Subcutaneous abdominal adipose tissue (tissue), 5 donors: ENCODE data around the gene LIN7B.
"Not testable (repeated sequence)": the region's sequence is repeated elsewhere in the genome, so short reads cannot be mapped to it uniquely, and the experiment has no call there.

Source experiments
- H3K27ac ChIP-seq: one replicate; pipeline ENCODE4 v1.7.0; 2013; ENCODE audit warnings: low read depth, mild to moderate bottlenecking, inconsistent platforms, low read length, moderate library complexity
- H3K27me3 ChIP-seq, 5 donors: one replicate each; pipeline ENCODE4 v1.7.0; 2013; ENCODE audit warnings: low read length in 5 of 5, inconsistent platforms in 1 of 5; ENCODE audit not compliant: control insufficient read depth in 5 of 5, insufficient read depth in 4 of 5
- H3K36me3 ChIP-seq, 5 donors: one replicate each; pipeline ENCODE4 v1.7.0; 2013; ENCODE audit warnings: low read length in 5 of 5; ENCODE audit not compliant: control insufficient read depth in 5 of 5, insufficient read depth in 5 of 5
- H3K4me1 ChIP-seq, 5 donors: one replicate each; pipeline ENCODE4 v1.7.0; 2013; ENCODE audit warnings: low read length in 5 of 5, mild to moderate bottlenecking in 3 of 5, moderate library complexity in 1 of 5; ENCODE audit not compliant: control insufficient read depth in 5 of 5, insufficient read depth in 5 of 5
- H3K4me3 ChIP-seq, 5 donors: one replicate each; pipeline ENCODE4 v1.7.0; 2013; ENCODE audit warnings: low read length in 5 of 5, low read depth in 1 of 5
- H3K9ac ChIP-seq, 5 donors: one replicate each; pipeline ENCODE4 v1.7.0; 2013; ENCODE audit warnings: low read length in 5 of 5, mild to moderate bottlenecking in 4 of 5, moderate library complexity in 3 of 5
- H3K9me3 ChIP-seq, 5 donors: one replicate each; pipeline ENCODE4 v1.7.0; 2013; ENCODE audit warnings: low read length in 5 of 5; ENCODE audit not compliant: control insufficient read depth in 5 of 5
- donor health status: healthy.
- donor health status: healthy.
- donor health status: healthy.
- donor health status: healthy.
- donor health status: healthy.

The LIN7B gene

DNA sequence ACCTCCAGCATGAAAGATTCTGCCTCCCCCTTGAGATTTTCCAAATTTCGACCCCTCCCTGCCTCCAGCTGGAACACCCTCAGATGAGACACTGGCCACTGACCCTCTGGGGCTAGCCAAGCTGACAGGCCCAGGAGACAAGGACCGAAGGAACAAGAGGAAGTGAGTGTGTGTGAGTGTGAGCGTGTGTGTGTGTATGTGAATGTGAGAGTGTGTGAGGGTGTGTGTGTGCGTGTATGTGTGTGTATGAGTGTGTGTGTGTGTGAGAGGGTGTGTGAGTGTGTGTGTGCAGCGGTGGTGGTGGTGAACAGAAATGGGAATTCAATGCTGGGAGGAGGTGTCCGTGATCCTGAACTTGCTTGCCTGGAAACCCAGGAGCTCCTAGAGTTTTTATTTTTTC lies 27.2 kb downstream of the LIN7B start:
- Histone ChIP-seq H3K9ac (no peak overlapping the region), H3K27ac (no peak overlapping the region), H3K9me3 (no peaks in the 10 kb centered on the region)

DNA sequence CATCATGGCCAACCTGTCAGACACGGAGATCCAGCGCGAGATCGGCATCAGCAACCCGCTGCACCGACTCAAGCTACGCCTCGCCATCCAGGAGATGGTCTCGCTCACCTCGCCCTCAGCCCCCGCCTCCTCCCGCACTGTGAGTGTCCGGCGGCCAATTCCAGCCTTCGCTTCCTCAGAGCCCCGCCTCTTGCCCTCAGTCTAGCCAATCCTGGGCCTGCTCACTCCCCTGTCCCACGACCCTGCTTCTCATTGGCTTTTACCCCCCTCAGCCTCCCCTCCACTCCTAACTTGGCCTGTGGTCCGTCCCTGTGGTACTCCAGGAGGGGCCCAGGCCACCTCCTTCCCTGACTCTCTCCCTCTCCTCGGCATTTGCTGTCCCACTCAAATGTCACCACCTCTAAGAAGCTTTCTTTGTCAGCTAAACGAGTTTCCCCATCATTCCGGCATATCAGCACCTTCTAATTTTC lies 28.7 kb downstream of the LIN7B start:
- H3K9ac ChIP-seq: peak overlapping the region in 1 of 5 donors; percentile 37
- H3K36me3 ChIP-seq: no peaks in the 10 kb centered on the region
- H3K4me3 ChIP-seq: peak overlapping the region; percentile 54 to 69 (median 67)
- no peaks in the 10 kb centered on the region for H3K9me3 ChIP-seq
- H3K4me1 ChIP-seq: peaks cover 0 to 24% (median 19%) of the 10 kb centered on the region in 5 donors
- H3K27me3 ChIP-seq: peaks cover 0 to 7% (median 0%) of the 10 kb centered on the region in 5 donors
- H3K27ac ChIP-seq: no peak overlapping the region

More for the DNA sequence above, 27.2 kb downstream of the LIN7B start:
- H3K36me3 ChIP-seq: no peaks in the 10 kb centered on the region
- peaks cover 1 to 19% (median 17%) of the 10 kb centered on the region in 5 donors for H3K4me1 ChIP-seq
- no peak overlapping the region for H3K4me3 ChIP-seq
- peaks cover 0 to 7% (median 5%) of the 10 kb centered on the region in 5 donors for H3K27me3 ChIP-seq

GRCh38 chr19:49145573-49146407 lies 31.6 kb downstream of the LIN7B start:
- no peak overlapping the region for H3K9ac ChIP-seq
- peaks cover 0 to 14% (median 0%) of the 10 kb centered on the region in 5 donors for H3K27me3 ChIP-seq
- H3K4me3 ChIP-seq: peak overlapping the region; percentile 21 to 40 (median 35)
- H3K27ac ChIP-seq: no peak overlapping the region
- peaks cover 2 to 51% (median 45%) of the 10 kb centered on the region in 5 donors for H3K4me1 ChIP-seq
- no peaks in the 10 kb centered on the region for H3K9me3 ChIP-seq
- H3K36me3 ChIP-seq: no peaks in the 10 kb centered on the region

GRCh38 chr19:49146408-49146770 lies 32.2 kb downstream of the LIN7B start:
- H3K4me1 ChIP-seq: peaks cover 4 to 57% (median 51%) of the 10 kb centered on the region in 5 donors
- peak overlapping the region in 3 of 5 donors; percentile 21 to 39 (median 35) for H3K4me3 ChIP-seq
- H3K36me3 ChIP-seq, H3K9me3 ChIP-seq, H3K27ac ChIP-seq, H3K9ac ChIP-seq: not testable (repeated sequence)
- peaks cover 0 to 14% (median 0%) of the 10 kb centered on the region in 5 donors for H3K27me3 ChIP-seq

GRCh38 chr19:49148044-49148682 lies 34.0 kb downstream of the LIN7B start:
- Histone ChIP-seq H3K9me3 (no peaks in the 10 kb centered on the region), H3K27me3 (peaks cover 0 to 9% (median 0%) of the 10 kb centered on the region in 5 donors), H3K9ac (peak overlapping the region in 3 of 5 donors; percentile 42 to 66 (median 56)), H3K27ac (peak overlapping the region; percentile 55), H3K4me3 (peak overlapping the region in 4 of 5 donors; percentile 44 to 80 (median 76)), H3K36me3 (no peaks in the 10 kb centered on the region), H3K4me1 (peaks cover 5 to 55% (median 49%) of the 10 kb centered on the region in 5 donors)

DNA sequence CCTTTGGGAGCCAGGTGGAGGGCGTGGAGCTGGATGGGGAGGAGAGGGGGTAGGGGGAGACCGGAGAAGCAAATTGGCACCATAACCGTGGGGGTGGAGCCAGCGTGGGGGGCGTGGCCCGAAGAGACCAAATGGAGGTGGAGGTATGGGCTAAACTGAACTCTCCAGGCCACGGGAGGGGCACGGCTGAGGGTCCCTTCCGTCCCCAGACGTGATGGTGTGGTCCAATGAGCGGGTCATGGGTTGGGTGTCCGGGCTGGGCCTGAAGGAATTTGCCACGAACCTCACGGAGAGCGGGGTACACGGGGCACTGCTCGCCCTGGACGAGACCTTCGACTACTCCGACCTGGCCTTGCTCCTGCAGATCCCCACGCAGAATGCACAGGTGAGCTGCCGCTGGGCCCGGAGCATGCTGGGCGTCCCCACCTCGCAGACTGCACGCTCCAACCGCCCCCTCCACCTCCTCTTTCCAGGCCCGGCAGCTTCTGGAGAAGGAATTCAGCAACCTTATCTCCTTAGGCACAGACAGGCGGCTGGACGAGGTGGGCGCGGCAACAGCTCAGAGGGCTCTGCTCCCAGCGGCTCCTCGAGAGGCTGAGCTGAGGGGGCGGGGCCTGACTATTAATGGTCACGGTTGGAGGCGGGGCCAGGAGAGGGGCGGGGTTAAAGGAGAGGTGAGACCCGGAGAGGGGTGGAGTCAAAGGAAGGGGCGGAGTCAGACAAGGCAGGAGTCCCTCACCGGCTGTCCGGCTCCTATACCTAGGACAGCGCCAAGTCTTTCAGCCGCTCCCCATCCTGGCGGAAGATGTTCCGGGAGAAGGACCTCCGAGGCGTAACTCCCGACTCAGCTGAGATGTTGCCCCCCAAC lies 34.8 kb downstream of the LIN7B start:
- no peaks in the 10 kb centered on the region for H3K36me3 ChIP-seq
- H3K9me3 ChIP-seq: no peaks in the 10 kb centered on the region
- peak overlapping the region; percentile 55 for H3K27ac ChIP-seq
- H3K4me3 ChIP-seq: peak overlapping the region; percentile 66 to 92 (median 77)
- peaks cover 0 to 9% (median 0%) of the 10 kb centered on the region in 5 donors for H3K27me3 ChIP-seq
- peak overlapping the region in 3 of 5 donors; percentile 68 to 78 (median 75) for H3K9ac ChIP-seq
- H3K4me1 ChIP-seq: peaks cover 5 to 54% (median 49%) of the 10 kb centered on the region in 5 donors

DNA sequence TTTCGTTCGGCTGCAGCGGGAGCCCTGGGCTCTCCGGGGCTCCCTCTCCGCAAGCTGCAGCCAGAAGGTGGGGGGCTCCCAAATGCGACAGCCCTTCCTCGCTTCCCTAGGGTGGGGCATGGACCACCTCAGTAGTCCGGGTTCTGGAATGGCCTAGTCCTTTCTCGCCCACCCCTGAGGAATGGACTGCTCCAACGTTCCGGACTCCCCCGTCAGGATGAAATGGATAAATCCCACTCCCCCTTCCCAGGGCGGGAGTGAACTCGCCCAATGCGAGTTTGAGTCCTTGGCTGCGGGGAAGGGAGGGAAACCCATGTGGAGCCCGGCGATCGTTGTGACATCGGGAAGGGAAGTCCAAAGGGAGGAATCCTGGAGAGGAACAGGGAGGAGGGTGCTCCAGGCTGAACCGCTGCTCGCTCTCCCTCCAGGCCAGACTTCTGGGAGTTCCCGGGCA lies 35.5 kb downstream of the LIN7B start:
- H3K9me3 ChIP-seq: no peaks in the 10 kb centered on the region
- H3K4me3 ChIP-seq: peak overlapping the region; percentile 66 to 92 (median 77)
- peak overlapping the region in 4 of 5 donors; percentile 55 to 78 (median 72) for H3K9ac ChIP-seq
- peak overlapping the region; percentile 55 for H3K27ac ChIP-seq
- H3K27me3 ChIP-seq: peaks cover 0 to 9% (median 0%) of the 10 kb centered on the region in 5 donors
- H3K36me3 ChIP-seq: no peaks in the 10 kb centered on the region
- H3K4me1 ChIP-seq: peaks cover 5 to 54% (median 49%) of the 10 kb centered on the region in 5 donors

DNA sequence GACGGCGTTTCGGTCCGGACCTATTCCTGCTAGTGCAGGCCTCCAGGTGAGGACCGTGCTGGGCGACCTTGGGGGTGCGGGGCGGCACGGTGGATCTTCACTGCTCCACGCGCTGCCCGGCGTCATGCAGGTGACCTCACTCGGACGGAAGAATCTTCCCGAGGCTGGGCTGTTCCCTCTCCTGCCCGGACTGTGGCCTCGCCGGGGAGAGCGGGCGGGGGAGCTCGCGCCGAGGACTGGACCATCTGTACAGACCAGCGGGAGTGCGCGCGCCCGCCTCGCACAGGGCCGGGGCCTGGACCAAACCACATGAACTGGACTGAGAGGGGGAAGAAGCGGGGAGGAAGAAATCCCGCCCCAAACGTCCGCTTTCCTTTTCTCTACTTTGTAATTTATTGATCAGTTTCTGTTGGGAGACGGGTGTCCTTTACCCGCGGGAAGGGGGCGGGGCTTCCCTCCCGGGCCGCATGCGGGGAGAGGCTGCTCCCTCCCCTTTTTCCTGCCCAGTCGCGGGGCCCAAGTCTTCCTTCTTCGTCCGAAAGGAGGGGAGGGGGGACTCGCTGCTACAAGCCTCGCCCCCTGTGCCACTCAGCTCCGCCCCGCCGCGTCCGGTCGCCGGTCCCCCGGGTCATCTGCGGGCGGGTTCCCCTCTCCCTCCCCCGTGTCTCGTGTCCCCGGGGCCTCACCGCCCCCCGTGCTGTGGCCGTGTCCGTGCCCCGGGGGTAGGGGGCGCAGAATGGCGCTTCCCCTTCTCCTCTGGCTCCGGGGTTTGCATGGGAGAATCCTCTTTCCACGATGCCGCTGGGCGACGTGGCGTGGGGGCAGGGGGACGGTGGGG lies 36.2 kb downstream of the LIN7B start:
- H3K27ac ChIP-seq: peak overlapping the region; percentile 55
- H3K4me1 ChIP-seq: peaks cover 5 to 54% (median 48%) of the 10 kb centered on the region in 5 donors
- H3K36me3 ChIP-seq: no peaks in the 10 kb centered on the region
- H3K9ac ChIP-seq: peak overlapping the region in 4 of 5 donors; percentile 55 to 78 (median 72)
- H3K27me3 ChIP-seq: peaks cover 0 to 9% (median 0%) of the 10 kb centered on the region in 5 donors
- peak overlapping the region; percentile 66 to 92 (median 77) for H3K4me3 ChIP-seq
- H3K9me3 ChIP-seq: no peaks in the 10 kb centered on the region

- peaks cover 0 to 9% (median 0%) of the 10 kb centered on the region in 5 donors for H3K27me3 ChIP-seq
- H3K27ac ChIP-seq: peak overlapping the region; percentile 55
- H3K4me3 ChIP-seq: peak overlapping the region; percentile 9 to 80 (median 76)
- peak overlapping the region in 3 of 5 donors; percentile 20 to 75 (median 53) for H3K9ac ChIP-seq
- no peaks in the 10 kb centered on the region for H3K9me3 ChIP-seq
- H3K4me1 ChIP-seq: peaks cover 5 to 51% (median 45%) of the 10 kb centered on the region in 5 donors
- H3K36me3 ChIP-seq: no peaks in the 10 kb centered on the region
Measured at GRCh38 chr19:49150944-49151243, 36.7 kb downstream of the LIN7B start.
